ENCODE data around the gene TJP3.

The TJP3 gene

GRCh38 chr19:3722443-3723109, 14.4 kb downstream of the TJP3 start:
- peak overlapping the region; percentile 58 for H3K9ac ChIP-seq (ENCODE audit: insufficient read length, low read depth)
- TF ChIP-seq ZNF274 (IDR thresholded peaks at IDR 0.05; ENCODE audit: low read depth, low read length) (no peak), SUZ12 (IDR thresholded peaks at IDR 0.05; ENCODE audit: extremely low read depth, insufficient read depth, insufficient read length) (no peak), YY1 (IDR thresholded peaks at IDR 0.05; ENCODE audit: insufficient read depth, insufficient read length) (no peak)
- DNase-seq (ENCODE audit: low read depth, low spot score) = no peak

DNA sequence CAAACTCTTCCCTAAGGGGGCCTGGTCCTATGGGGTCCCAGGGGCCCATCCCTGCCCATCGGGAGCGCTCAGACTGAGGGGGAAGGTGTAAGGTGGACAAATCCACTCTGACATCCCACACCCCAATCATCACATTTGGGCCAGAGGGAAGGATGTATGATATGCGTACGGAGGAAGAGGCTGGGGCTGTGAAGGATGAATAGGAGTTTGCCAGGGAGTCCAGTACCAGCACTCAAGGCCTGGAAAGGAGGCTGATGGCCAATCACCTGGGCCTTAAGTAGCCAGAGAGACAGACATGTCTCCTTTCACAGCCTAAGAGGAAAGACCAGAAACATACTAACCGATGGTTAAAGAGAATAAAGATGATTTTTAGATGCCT, 14.9 kb downstream of the TJP3 start:
- Histone ChIP-seq H3K27me3 (ENCODE audit: insufficient read depth, insufficient read length) (no peaks in the 10 kb centered on the region), H3K36me3 (ENCODE audit: insufficient read depth, insufficient read length, low read length) (no peaks in the 10 kb centered on the region), H3K4me3 (ENCODE audit: insufficient read length, low read depth) (peak overlapping the region; percentile 9), H3K9ac (ENCODE audit: insufficient read length, low read depth) (no peak overlapping the region), H3K9me3 (ENCODE audit: insufficient read depth, low read length) (no peaks in the 10 kb centered on the region), H3K4me1 (ENCODE audit: insufficient read depth, insufficient read length) (peaks cover 15% of the 10 kb centered on the region)
- no peak for DNase-seq (ENCODE audit: low read depth, low spot score)
- TF ChIP-seq SUZ12 (IDR thresholded peaks at IDR 0.05; ENCODE audit: extremely low read depth, insufficient read depth, insufficient read length) (no peak), YY1 (IDR thresholded peaks at IDR 0.05; ENCODE audit: insufficient read depth, insufficient read length) (no peak), ZNF274 (IDR thresholded peaks at IDR 0.05; ENCODE audit: low read depth, low read length) (no peak)

More at GRCh38 chr19:3722443-3723109, 14.4 kb downstream of the TJP3 start:
- Histone ChIP-seq H3K27me3 (ENCODE audit: insufficient read depth, insufficient read length) (no peaks in the 10 kb centered on the region), H3K4me3 (ENCODE audit: insufficient read length, low read depth) (peak overlapping the region; percentile 60), H3K9me3 (ENCODE audit: insufficient read depth, low read length) (no peaks in the 10 kb centered on the region), H3K4me1 (ENCODE audit: insufficient read depth, insufficient read length) (peaks cover 15% of the 10 kb centered on the region), H3K36me3 (ENCODE audit: insufficient read depth, insufficient read length, low read length) (no peaks in the 10 kb centered on the region)

DNA sequence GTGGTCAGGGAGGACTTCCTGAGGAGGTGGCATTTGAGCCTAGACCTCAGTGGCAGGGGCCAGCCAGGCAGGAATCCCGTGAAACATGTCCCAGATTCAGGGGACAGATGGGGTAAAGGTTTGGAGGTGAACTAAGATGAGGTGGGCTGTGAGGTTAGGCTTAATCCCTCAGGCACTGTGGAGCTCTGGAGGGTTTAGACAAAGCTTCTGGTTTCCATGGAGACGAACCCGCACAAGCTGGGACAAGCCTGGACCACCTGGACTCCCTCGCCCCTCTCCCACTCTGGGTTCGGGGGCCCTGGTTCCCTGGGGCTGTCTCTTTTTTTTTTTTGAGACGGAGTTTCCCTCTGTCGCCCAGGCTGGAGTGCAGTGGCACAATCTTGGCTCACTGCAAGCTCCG, 15.7 kb downstream of the TJP3 start:
- TF ChIP-seq SUZ12 (IDR thresholded peaks at IDR 0.05; ENCODE audit: extremely low read depth, insufficient read depth, insufficient read length) = no peak
- TF ChIP-seq YY1 (IDR thresholded peaks at IDR 0.05; ENCODE audit: insufficient read depth, insufficient read length) = no peak
- no peak for TF ChIP-seq ZNF274 (IDR thresholded peaks at IDR 0.05; ENCODE audit: low read depth, low read length)
- DNase-seq (ENCODE audit: low read depth, low spot score) = no peak
- H3K9me3 ChIP-seq (ENCODE audit: insufficient read depth, low read length) = no peaks in the 10 kb centered on the region
- peak overlapping the region; percentile 23 for H3K9ac ChIP-seq (ENCODE audit: insufficient read length, low read depth)
- no peaks in the 10 kb centered on the region for H3K27me3 ChIP-seq (ENCODE audit: insufficient read depth, insufficient read length)
- H3K4me3 ChIP-seq (ENCODE audit: insufficient read length, low read depth) = no peak overlapping the region
- no peaks in the 10 kb centered on the region for H3K36me3 ChIP-seq (ENCODE audit: insufficient read depth, insufficient read length, low read length)
- peaks cover 20% of the 10 kb centered on the region for H3K4me1 ChIP-seq (ENCODE audit: insufficient read depth, insufficient read length)

GRCh38 chr19:3725121-3725520, 16.9 kb downstream of the TJP3 start:
- Histone ChIP-seq H3K27me3 (ENCODE audit: insufficient read depth, insufficient read length) (no peaks in the 10 kb centered on the region), H3K36me3 (ENCODE audit: insufficient read depth, insufficient read length, low read length) (no peaks in the 10 kb centered on the region), H3K9me3 (ENCODE audit: insufficient read depth, low read length) (no peaks in the 10 kb centered on the region), H3K4me1 (ENCODE audit: insufficient read depth, insufficient read length) (peaks cover 24% of the 10 kb centered on the region), H3K9ac (ENCODE audit: insufficient read length, low read depth) (no peak overlapping the region), H3K4me3 (ENCODE audit: insufficient read length, low read depth) (no peak overlapping the region)
- no peak for DNase-seq (ENCODE audit: low read depth, low spot score)
- TF ChIP-seq SUZ12 (IDR thresholded peaks at IDR 0.05; ENCODE audit: extremely low read depth, insufficient read depth, insufficient read length) = no peak
- TF ChIP-seq ZNF274 (IDR thresholded peaks at IDR 0.05; ENCODE audit: low read depth, low read length) = no peak
- no peak for TF ChIP-seq YY1 (IDR thresholded peaks at IDR 0.05; ENCODE audit: insufficient read depth, insufficient read length)

DNA sequence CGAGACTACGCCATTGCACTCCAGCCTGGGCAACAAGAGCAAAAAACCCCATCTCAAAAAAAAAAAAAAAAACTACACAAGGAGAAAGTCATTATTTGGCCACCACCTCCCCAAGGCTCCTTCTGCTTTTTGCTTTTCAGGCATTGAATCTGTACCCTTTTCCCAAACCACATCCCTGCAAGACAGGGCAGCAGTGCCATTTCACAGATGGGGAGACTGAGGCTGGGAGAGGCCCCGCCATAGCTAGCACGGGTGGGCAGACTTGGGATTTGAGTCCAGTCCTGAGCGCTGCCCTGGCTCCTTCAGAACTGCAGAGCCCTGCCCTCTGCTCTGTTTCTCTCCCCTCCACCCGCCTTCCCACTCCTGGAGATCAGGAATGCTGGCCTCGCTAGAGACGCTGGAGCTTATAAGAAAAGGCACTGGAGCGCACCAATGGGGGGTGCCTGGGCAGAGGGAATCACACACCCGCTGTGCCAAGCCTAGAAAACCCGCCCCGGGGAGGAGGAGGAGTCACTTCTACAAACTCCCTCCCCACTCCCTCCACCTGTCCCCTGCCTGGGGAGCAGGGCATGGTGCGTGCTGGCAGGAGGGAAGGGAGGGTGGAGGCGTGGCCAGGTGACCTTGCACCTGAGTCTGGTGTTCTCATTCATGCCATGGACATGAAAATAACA, 17.6 kb downstream of the TJP3 start:
- no peak overlapping the region for H3K4me3 ChIP-seq (ENCODE audit: insufficient read length, low read depth)
- no peak for DNase-seq (ENCODE audit: low read depth, low spot score)
- TF ChIP-seq SUZ12 (IDR thresholded peaks at IDR 0.05; ENCODE audit: extremely low read depth, insufficient read depth, insufficient read length) (no peak), ZNF274 (IDR thresholded peaks at IDR 0.05; ENCODE audit: low read depth, low read length) (no peak), YY1 (IDR thresholded peaks at IDR 0.05; ENCODE audit: insufficient read depth, insufficient read length) (no peak)

GRCh38 chr19:3730457-3730958, 22.3 kb downstream of the TJP3 start:
- no peak for TF ChIP-seq SUZ12 (IDR thresholded peaks at IDR 0.05; ENCODE audit: extremely low read depth, insufficient read depth, insufficient read length)
- TF ChIP-seq ZNF274 (IDR thresholded peaks at IDR 0.05; ENCODE audit: low read depth, low read length) = no peak
- no peak for TF ChIP-seq YY1 (IDR thresholded peaks at IDR 0.05; ENCODE audit: insufficient read depth, insufficient read length)
- no peaks in the 10 kb centered on the region for H3K36me3 ChIP-seq (ENCODE audit: insufficient read depth, insufficient read length, low read length)
- DNase-seq (ENCODE audit: low read depth, low spot score) = no peak
- no peaks in the 10 kb centered on the region for H3K9me3 ChIP-seq (ENCODE audit: insufficient read depth, low read length)
- H3K4me1 ChIP-seq (ENCODE audit: insufficient read depth, insufficient read length) = peaks cover 16% of the 10 kb centered on the region
- no peak overlapping the region for H3K9ac ChIP-seq (ENCODE audit: insufficient read length, low read depth)
- no peaks in the 10 kb centered on the region for H3K27me3 ChIP-seq (ENCODE audit: insufficient read depth, insufficient read length)
- no peak overlapping the region for H3K4me3 ChIP-seq (ENCODE audit: insufficient read length, low read depth)

More for the DNA sequence above, 17.6 kb downstream of the TJP3 start:
- Histone ChIP-seq H3K9me3 (ENCODE audit: insufficient read depth, low read length) (no peaks in the 10 kb centered on the region), H3K36me3 (ENCODE audit: insufficient read depth, insufficient read length, low read length) (no peaks in the 10 kb centered on the region), H3K27me3 (ENCODE audit: insufficient read depth, insufficient read length) (no peaks in the 10 kb centered on the region), H3K9ac (ENCODE audit: insufficient read length, low read depth) (peak overlapping the region; percentile 67), H3K4me1 (ENCODE audit: insufficient read depth, insufficient read length) (peaks cover 27% of the 10 kb centered on the region)

DNA sequence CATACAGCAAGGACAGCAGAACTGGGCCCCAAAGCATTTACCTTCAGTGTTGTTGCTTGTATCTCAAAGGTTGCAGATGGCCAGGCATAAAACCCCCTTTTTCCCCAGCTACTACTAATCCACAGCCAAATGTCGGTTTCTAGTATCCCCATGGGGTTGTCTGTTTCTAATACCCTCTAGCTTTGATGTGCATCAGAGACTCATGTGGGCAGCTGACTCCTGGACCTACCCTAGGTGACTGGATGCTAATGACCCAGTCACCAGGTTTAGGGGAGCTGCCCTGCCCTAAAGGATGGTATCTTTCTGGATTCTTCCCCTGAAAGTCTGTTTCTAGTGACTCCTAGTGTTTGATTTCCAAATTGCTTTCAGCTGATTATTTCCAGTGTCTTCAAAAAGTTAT, 23.9 kb downstream of the TJP3 start:
- Histone ChIP-seq H3K9ac (ENCODE audit: insufficient read length, low read depth) (no peak overlapping the region), H3K4me1 (ENCODE audit: insufficient read depth, insufficient read length) (peaks cover 12% of the 10 kb centered on the region), H3K27me3 (ENCODE audit: insufficient read depth, insufficient read length) (no peaks in the 10 kb centered on the region), H3K9me3 (ENCODE audit: insufficient read depth, low read length) (no peaks in the 10 kb centered on the region), H3K4me3 (ENCODE audit: insufficient read length, low read depth) (no peak overlapping the region), H3K36me3 (ENCODE audit: insufficient read depth, insufficient read length, low read length) (no peaks in the 10 kb centered on the region)
- no peak for TF ChIP-seq SUZ12 (IDR thresholded peaks at IDR 0.05; ENCODE audit: extremely low read depth, insufficient read depth, insufficient read length)
- TF ChIP-seq YY1 (IDR thresholded peaks at IDR 0.05; ENCODE audit: insufficient read depth, insufficient read length) = no peak
- no peak for TF ChIP-seq ZNF274 (IDR thresholded peaks at IDR 0.05; ENCODE audit: low read depth, low read length)
- no peak for DNase-seq (ENCODE audit: low read depth, low spot score)
